VCaP (cell line): ENCODE data around the gene RTL1.

Source experiments
- H3K27ac ChIP-seq: fragments of 450-650 bp; 2 replicates; pipeline ENCODE4 v1.5.1; 2017
- CTCF ChIP-seq: fragments of 450-650 bp; conservative IDR thresholded peaks from 2 replicates; pipeline ENCODE4 v1.5.1; 2017; ENCODE audit warnings: mild to moderate bottlenecking, moderate library complexity

RTL1 gene

GRCh38 chr14:100903672-100904185 lies at the start of gene RTL1:
Gene RTL1, minus strand, starts transcription at chr14:100903722. Its CDS starts 18,934 bp downstream, at chr14:100884788.
- no peak for TF ChIP-seq CTCF
- no peak within 1 kb of the TSS for H3K27ac ChIP-seq

- no peak for TF ChIP-seq CTCF
- no peak overlapping the region for H3K27ac ChIP-seq
These were observed 46.5 kb upstream of the RTL1 start for GRCh38 chr14:100950024-100950423.

- no peak overlapping the region for H3K27ac ChIP-seq
These were observed 40.5 kb upstream of the RTL1 start for GRCh38 chr14:100944052-100944451.

GRCh38 chr14:100930270-100930669 lies 26.7 kb upstream of the RTL1 start:
- TF ChIP-seq CTCF: no peak
- H3K27ac ChIP-seq: no peak overlapping the region

More at GRCh38 chr14:100944052-100944451, 40.5 kb upstream of the RTL1 start:
- no peak for TF ChIP-seq CTCF

GRCh38 chr14:100915560-100915959 lies 12.0 kb upstream of the RTL1 start:
- no peak for TF ChIP-seq CTCF
- no peak overlapping the region for H3K27ac ChIP-seq

- no peak for TF ChIP-seq CTCF
- no peak overlapping the region for H3K27ac ChIP-seq
These were observed 11.1 kb upstream of the RTL1 start for GRCh38 chr14:100914597-100915021.

- no peak for TF ChIP-seq CTCF
- no peak overlapping the region for H3K27ac ChIP-seq
These were observed 8.3 kb upstream of the RTL1 start for GRCh38 chr14:100911665-100912316.
